ENCODE data around the gene PNPO.
"Not testable (repeated sequence)": the region's sequence is repeated elsewhere in the genome, so short reads cannot be mapped to it uniquely, and the experiment has no call there.

Gene PNPO

DNA sequence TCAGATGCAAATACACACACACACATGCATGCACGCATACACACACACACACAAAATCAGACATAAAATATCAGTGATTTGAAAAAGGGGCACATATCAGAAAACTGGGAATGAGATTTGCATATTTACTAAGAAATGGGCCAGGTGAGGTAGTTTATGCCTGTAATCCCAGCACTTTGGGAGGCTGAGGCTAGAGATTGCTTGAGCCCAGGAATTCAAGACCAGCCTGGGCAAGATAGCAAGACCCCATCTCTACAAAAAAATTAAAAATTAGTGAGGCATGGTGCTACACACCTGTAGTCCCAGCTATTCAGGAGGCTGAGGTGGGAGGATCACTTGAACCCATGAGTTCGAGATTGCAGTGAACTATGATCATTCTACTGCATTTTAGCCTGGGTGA lies 22.4 kb upstream of the PNPO start:
- DNase-seq: no peak

DNA sequence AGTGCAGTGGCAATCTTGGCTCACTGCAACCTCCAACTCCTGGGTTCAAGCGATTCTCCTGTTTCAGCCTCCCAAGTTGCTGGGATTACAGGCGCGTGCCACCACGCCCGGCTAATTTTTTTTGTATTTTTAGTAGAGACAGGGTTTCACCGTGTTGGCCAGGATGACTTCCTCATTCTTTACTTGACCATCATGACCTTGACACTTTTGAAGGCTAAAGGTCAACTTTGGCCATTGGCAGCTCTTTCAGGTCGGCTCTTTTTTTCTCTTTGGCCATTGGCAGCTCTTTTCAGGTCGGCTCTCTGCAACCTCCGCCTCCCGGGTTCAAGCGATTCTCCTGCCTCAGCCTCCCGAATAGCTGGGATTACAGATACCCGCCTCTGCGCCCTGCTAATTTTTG lies 21.5 kb upstream of the PNPO start:
- DNase-seq: not testable (repeated sequence)

DNA sequence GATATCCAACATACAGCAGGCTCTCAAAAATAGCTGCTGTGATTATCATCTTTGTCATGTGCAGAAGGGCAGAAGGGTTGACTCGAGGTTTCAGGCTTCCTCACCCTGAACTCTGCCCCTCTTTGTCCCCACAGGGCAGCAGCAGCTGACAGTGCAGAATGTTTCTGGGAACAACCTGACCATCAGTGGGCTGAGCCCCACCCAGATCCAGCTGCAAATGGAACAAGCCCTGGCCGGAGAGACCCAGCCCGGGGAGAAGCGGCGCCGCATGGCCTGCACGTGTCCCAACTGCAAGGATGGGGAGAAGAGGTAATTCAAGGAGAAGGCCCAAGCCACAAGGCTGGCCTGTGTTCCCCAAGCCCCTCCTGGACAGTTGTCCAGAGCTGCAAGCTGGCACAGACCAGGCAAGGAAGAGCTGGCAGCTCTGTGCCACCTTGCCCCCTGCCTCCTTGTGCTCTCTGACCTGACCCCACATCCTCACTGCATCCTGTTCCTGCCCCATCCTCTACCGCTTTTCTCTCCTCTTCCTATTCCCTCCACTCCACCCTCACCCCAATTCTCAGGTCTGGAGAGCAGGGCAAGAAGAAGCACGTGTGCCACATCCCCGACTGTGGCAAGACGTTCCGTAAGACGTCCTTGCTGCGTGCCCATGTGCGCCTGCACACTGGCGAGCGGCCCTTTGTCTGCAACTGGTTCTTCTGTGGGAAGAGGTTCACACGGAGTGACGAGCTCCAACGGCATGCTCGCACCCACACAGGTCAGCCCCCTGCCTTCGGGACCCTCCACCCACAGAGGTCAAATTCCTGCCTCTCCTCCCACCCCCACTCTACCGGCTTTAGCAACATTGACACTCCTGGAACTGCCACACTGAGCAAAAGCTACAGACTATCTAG lies 16.3 kb upstream of the PNPO start:
- no peak for DNase-seq

- no peak for DNase-seq
These were observed 15.7 kb upstream of the PNPO start for GRCh38 chr17:47925678-47925988.

DNA sequence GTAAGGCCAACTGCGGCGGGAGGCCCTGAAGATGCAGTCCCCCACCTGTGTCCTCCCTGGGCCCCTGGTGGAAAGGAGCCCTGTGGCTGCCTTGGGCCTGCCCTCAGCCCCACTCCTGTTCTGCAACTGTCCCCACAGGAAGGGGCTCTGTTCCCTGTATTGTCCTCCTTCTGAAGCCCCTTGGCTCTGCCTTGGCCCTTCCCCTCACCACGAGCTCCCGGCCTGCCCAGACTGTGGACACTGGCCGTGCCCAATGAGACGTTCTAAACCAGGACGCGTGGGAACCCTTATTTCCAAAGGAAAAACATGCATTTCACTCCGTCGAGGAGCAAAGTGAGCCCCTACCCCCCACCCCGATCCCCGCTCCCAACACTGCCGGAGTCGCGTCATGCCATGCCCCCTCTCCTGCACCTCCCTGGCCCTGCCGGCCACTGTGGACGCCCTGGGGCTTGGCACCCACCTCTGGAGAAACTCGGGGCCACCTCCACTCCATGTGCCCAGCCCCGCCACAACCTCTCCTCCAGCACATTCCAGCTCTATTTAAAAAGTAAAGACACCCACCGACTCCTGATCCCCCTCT lies 13.5 kb upstream of the PNPO start:
- DNase-seq: no peak

DNA sequence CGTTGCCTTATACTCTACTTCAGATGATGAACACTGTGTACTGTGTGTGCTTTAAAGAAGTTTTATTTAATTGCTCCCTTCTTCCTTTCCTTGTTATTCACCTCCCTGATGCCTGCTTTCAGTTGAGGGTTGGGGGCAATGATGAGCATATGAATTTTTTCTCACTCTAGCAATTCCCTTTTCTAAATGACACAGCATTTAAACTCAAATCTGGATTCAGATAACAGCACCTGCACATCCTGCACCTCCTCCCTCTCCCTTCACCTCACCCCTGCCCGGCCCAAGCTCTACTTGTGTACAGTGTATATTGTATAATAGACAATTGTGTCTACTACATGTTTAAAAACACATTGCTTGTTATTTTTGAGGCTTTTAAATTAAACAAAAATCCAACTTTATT lies 13.0 kb upstream of the PNPO start:
- no peak for DNase-seq

DNA sequence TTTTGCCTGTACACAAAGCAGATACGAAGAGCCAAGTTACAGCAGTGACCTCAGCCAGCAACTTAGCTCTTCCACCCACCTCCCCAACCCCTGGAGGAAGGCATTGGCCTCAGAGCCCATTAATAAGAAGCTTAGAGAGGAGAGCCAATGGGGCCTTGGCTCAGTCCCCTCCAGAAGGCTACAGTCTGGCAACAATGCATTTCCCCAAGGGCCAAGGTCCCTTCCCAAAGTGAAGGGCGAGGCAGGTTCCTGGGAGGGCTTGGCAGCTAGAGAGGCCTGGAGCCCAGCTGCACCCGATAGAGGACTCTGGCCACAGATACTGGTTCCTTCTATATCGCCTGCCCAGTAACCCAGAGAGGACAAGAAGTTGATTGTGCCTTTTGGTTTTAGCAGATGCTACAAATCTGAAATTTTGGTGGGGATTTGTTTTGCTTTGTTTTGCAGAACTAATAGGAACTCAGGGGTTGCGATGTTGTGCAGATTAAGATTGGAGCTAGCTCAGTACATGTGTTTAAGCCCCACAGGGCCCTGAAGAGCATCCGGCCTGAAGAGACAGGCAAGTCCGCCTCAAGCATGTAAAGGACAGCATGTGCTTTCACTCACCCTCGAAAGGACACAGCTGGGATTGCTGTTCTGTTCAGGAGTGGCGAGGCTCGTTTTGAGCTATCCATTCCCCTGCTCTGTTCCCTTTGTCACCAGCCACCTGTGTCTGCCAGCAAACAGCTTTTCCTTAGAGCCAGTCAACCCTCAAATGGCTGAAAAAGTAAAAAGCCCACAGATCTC lies 12.0 kb upstream of the PNPO start:
- no peak for DNase-seq

- no peak for DNase-seq
These were observed 9.5 kb upstream of the PNPO start for GRCh38 chr17:47931848-47932247.

GRCh38 chr17:47934856-47935255 lies 6.5 kb upstream of the PNPO start:
- DNase-seq: no peak

DNA sequence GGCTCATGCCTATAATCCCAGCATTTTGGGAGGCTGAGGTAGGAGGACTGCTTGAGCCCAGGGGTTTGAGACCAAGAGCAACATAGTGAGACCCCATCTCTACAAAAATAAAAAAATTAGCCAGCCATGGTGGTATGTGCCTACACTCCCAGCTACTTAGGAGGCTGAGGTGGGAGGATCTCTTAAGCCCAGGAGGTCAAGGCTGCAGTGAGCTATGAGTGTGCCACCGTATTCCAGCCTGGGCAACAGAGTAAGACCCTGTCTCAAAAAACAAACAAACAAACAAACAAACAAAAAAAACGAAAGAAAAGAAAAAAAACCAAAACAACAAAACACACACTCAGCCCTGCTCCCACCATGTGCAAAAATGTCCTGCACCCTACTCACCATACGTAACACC lies 5.9 kb upstream of the PNPO start:
- DNase-seq: not testable (repeated sequence)

DNA sequence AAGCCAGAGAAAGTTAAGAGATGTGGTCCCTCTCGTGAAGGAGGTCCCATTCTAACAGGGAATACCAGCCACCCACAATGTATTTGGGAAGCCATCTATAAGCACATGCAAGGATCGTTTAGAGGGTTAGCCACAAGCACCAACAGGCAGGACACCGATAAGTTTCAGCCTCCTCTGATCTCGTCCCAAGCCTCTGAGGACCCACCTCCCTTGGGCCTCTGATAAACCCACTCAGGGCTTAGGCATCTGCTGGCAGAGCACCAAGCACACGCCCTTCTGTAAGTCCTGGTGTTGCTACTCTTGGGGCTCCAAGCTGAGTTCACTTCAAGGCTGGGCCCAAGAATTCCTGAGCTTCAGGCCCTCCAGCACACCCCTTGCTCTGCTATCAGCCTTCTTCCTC lies 5.4 kb upstream of the PNPO start:
- no peak for DNase-seq

DNA sequence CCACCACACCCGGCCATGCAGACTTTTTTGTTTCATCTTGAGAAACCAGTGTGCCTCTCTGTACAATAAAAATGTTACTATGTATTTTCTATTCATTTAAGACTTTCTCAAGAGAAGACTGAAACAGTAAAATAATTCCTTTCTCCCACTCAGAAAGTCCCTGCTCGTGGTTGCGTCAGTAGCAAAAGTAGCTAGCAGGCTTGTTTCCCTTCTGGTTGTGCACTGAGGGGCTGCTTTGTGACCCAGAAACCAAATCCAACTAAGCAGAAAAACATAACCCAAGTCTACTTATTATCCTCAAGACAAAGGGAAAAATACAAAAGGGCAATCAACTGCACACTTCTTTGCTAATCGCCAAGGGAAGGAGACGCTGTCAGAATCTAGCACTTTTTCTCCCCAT lies 3.4 kb upstream of the PNPO start:
- DNase-seq: no peak

DNA sequence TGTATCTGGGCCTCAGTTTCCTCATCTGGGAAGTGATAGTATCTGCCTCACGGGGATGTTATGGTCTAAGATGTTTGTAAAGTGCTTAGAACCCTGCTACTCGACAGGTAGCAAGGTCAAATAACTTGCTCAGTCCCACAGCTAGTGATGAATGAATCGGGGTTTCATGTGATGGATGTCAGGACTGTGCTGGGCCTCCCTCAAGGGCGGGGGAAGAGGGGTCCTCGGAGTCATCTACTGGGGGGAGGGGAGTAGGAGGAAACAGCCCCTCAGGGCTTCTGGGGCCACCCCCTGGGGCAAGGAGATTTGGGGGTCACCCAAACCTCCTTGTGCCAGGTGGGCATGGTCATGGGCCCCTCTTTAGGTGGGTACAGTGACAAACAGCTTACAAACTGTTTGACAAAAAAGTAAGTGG lies 732 bp downstream of the PNPO start:
- no peak for DNase-seq

GRCh38 chr17:47942568-47942967 lies 1.2 kb downstream of the PNPO start:
- DNase-seq: no peak

- DNase-seq: no peak
These were observed 3.7 kb downstream of the PNPO start for GRCh38 chr17:47945080-47945479.

DNA sequence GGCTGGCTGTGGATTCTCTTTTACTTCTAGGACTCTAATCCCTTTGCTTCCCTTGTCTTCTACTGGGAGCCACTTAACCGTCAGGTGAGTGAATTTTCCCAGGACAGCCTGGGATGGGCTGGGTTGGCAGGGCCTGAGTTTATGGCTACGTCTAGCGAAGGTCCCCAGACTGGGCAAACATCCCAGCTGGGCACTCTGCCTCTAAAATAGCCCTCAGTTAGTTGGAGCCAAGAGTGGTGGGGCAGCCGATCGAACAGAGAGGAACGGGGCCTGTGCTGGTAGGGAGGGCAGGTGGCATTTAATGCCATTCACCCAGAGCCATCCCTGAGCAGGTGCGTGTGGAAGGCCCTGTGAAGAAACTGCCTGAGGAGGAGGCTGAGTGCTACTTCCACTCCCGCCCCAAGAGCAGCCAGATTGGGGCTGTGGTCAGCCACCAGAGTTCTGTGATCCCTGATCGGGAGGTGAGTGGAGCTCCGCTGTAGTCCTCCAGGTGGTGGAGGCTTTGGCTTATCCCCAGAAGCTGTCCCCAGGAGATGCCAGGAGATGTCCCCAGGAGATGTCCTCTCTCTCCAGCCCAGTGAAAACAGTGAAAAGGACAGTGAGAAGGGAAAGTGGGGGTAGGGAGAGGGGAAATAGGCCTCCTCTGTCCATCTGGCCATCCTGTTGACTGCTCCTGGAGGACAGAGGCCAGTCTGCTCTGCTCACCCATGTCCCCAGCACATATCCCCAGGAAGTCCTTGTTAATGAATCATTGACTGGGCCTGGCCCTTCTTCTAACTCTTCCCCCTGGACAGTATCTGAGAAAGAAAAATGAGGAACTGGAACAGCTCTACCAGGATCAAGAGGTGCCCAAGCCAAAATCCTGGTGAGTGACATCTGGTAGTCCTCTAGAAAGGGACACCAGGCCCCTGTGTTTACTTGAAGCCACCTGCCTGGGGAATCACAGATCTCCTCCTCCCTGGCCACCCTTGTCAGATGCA lies 4.4 kb downstream of the PNPO start:
- no peak for DNase-seq

GRCh38 chr17:47946516-47946915 lies 5.1 kb downstream of the PNPO start:
- no peak for DNase-seq

DNA sequence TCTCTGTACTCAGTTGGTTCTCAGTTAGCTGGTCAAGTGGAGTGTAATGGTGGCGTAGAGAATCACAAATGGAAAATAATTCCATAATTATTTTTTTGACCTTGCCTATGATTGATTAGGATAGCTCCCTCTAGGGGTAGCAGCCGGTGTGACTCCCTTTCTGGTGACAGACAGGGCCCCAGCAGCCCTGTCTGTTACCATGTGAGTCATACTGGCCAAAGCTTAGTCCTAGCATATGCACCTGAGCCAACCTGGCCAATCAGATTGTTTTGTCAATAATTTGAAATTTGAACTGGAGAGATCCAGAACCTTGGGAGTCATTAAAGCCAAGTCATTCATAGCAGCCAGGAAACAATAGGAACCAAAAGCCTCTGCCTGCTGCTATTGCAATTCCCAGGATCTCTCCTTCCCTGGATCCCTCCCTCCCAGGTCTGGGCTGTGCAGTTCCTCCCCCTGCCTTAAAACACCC lies 5.6 kb downstream of the PNPO start:
- peak; percentile 66 for DNase-seq

GRCh38 chr17:47948706-47949196 lies 7.4 kb downstream of the PNPO start:
- DNase-seq: no peak

DNA sequence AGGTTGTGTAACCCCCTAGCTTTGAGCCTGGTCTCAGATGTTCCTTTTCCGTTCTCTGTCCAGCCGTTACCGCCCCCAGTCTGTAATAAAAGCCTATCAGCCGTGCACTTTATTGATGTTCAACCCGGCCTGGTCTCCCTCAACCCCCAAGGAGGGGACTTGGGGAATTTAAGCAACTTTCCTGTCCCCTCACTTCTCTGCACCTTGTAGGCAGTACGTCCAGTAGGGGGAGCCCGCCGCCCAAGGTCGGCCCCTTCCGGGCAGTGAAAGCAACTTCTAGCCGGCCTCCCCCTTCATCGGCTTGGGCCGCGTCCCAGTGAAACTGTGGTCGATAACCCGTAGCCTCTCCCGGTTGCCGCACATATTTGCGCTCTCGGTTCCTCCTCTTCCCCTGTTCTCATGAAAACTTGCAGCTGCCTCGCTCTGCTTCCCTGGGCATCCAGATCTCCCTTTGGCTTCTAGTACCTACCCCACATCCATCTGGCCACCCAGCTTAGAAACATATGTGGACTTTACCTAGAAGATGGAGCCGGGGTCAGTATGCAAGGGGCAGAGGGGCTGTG lies 7.9 kb downstream of the PNPO start:
- DNase-seq: peak; percentile 80

DNA sequence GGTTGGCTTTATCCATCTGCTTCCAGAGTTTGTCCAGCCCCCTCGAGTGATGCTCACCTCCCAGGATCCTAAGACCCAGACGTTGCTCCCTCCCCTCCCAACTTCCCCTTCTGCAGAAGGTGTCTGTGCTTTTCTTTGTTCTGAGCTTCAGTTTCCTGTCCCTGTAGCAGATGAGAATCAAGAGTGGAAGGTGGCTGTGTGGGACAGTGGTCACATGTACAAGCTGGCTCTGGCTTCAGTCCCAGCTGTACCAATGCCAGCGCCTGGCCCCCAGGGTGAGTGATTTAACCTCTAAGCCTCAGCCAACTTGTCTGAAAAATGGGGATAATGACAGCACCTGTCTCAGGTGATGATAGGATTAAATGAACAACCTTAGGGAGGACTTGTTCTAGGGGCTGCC lies 8.6 kb downstream of the PNPO start:
- no peak for DNase-seq

- no peak for DNase-seq
These were observed 9.1 kb downstream of the PNPO start for GRCh38 chr17:47950448-47950847.

Data from effector CD4-positive, alpha-beta T cell (primary cell).